H1 (cell line): ENCODE measurements around the gene NUBPL. TPM values are rescaled to one million over a fixed set of nuclear protein-coding genes. Genes with fewer than 3 reads are reported as not detected.

Experiments used
- CTCF ChIA-PET: fragments of 300-600 bp; sonication (Branson Sonifier 250); formaldehyde crosslinking; loops from one replicate; lab custom pipeline; 2021; ENCODE audit not compliant: partially characterized antibody; lab: Charles Lee
- POLR2A ChIA-PET: fragments of 300-600 bp; sonication (Branson Sonifier 250); formaldehyde crosslinking; loops from one replicate; lab custom pipeline; 2021; ENCODE audit warnings: inconsistent platforms; ENCODE audit not compliant: partially characterized antibody; lab: Charles Lee
- DNase-seq, 2 experiments: peaks; one replicate each; pipeline versions ENCODE4 v3.0.0 to v3.0.0-alpha.2; 2010 to 2022; ENCODE audit warnings: low spot score in 2 of 2, low read depth in 1 of 2, mixed read lengths in 1 of 2
- FAIRE-seq: peaks from 2 replicates; lab custom pipeline; 2011; peaks lifted over from hg19 to GRCh38; lab: Jason Lieb, UNC
- H2AFZ ChIP-seq: 2 replicates; pipeline ENCODE4 v1.8.1; 2012; ENCODE audit warnings: low read length, inconsistent platforms
- H2AK5ac ChIP-seq: 2 replicates; pipeline ENCODE4 v1.6.1; 2013; ENCODE audit warnings: low read depth, low read length
- H2BK120ac ChIP-seq: replicated peaks from 2 replicates; pipeline ENCODE3; 2013; ENCODE audit warnings: low read depth, low read length, inconsistent platforms
- H2BK12ac ChIP-seq: 2 replicates; pipeline ENCODE4 v1.6.1; 2013; ENCODE audit warnings: low read depth, low read length
- H2BK15ac ChIP-seq: 2 replicates; pipeline ENCODE4 v1.6.1; 2013; ENCODE audit warnings: low read length
- H2BK20ac ChIP-seq: 2 replicates; pipeline ENCODE4 v1.6.1; 2013; ENCODE audit warnings: low read length
- H2BK5ac ChIP-seq: 2 replicates; pipeline ENCODE4 v1.6.1; 2013; ENCODE audit warnings: low read depth, low read length
- H3K14ac ChIP-seq: 2 replicates; pipeline ENCODE4 v1.6.1; 2013; ENCODE audit warnings: inconsistent platforms; ENCODE audit not compliant: insufficient read length
- H3K18ac ChIP-seq: 2 replicates; pipeline ENCODE4 v1.6.1; 2013; ENCODE audit warnings: low read length; ENCODE audit errors: extremely low read depth
- H3K23ac ChIP-seq: 2 replicates; pipeline ENCODE4 v1.6.1; 2013; ENCODE audit warnings: inconsistent platforms; ENCODE audit not compliant: insufficient read length
- H3K23me2 ChIP-seq: 2 replicates; pipeline ENCODE4 v1.6.1; 2013; ENCODE audit warnings: low read depth, low read length
- H3K27ac ChIP-seq: 2 replicates; pipeline ENCODE4 v1.6.1; 2011; ENCODE audit warnings: low read depth, low read length, inconsistent platforms
- H3K27me3 ChIP-seq, 4 experiments: replicated peaks in 1 of 4; 1 replicate in 1 of 4; 2 replicates in 3 of 4; pipeline versions ENCODE4 v1.6.1 to v1.8.1; 2011 to 2013; ENCODE audit warnings: low read length in 3 of 4, mild to moderate bottlenecking in 3 of 4, inconsistent platforms in 2 of 4, mixed read lengths in 2 of 4, moderate library complexity in 1 of 4; ENCODE audit not compliant: control insufficient read depth in 3 of 4, insufficient read depth in 3 of 4; ENCODE audit errors: extremely low read depth in 1 of 4
- H3K36me3 ChIP-seq, 4 experiments: 2 replicates each; pipeline versions ENCODE4 v1.6.1 to v1.8.1; 2011 to 2013; ENCODE audit warnings: mild to moderate bottlenecking in 4 of 4, low read length in 3 of 4, moderate library complexity in 2 of 4, control low read depth in 1 of 4, inconsistent platforms in 1 of 4; ENCODE audit not compliant: insufficient read depth in 4 of 4, control insufficient read depth in 2 of 4
- H3K4ac ChIP-seq: replicated peaks from 2 replicates; pipeline ENCODE3; 2013; ENCODE audit warnings: low read length, low read depth, mixed read lengths, inconsistent platforms; ENCODE audit not compliant: insufficient read length
- H3K4me1 ChIP-seq, 4 experiments: replicated peaks in 1 of 4; 1 replicate in 1 of 4; 2 replicates in 3 of 4; pipeline versions ENCODE4 v1.6.1 to v1.8.1; 2011 to 2013; ENCODE audit warnings: low read length in 3 of 4, inconsistent platforms in 2 of 4, mixed read lengths in 1 of 4; ENCODE audit not compliant: insufficient read depth in 4 of 4, control insufficient read depth in 3 of 4
- H3K4me2 ChIP-seq, 2 experiments: 2 replicates each; pipeline versions ENCODE4 v1.6.1 to v1.8.1; 2011 to 2013; ENCODE audit warnings: low read depth in 2 of 2, low read length in 2 of 2, control low read depth in 1 of 2, inconsistent platforms in 1 of 2, mild to moderate bottlenecking in 1 of 2; ENCODE audit not compliant: insufficient read depth in 1 of 2
- H3K4me3 ChIP-seq, 4 experiments: fragments of 200-600, 300-600 bp in 1 of 4; sonication (generic), shearing (Covaris generic), sonication (Bioruptor Twin) in 1 of 4; 2 replicates each; pipeline versions ENCODE4 v1.5.1 to v1.8.1; 2011 to 2016; ENCODE audit warnings: low read length in 4 of 4, low read depth in 3 of 4, control low read depth in 2 of 4, inconsistent platforms in 2 of 4, mild to moderate bottlenecking in 2 of 4, mixed read lengths in 1 of 4, moderate library complexity in 1 of 4; ENCODE audit not compliant: insufficient read depth in 2 of 4; ENCODE audit errors: extremely low read depth in 1 of 4
- H3K56ac ChIP-seq: replicated peaks from 2 replicates; pipeline ENCODE3; 2013; ENCODE audit warnings: low read depth, mild to moderate bottlenecking, mixed read lengths, low read length, inconsistent platforms; ENCODE audit not compliant: insufficient read length
- H3K79me1 ChIP-seq: 2 replicates; pipeline ENCODE4 v1.6.1; 2013; ENCODE audit warnings: low read depth, low read length, control low read depth
- H3K79me2 ChIP-seq, 2 experiments: 2 replicates each; pipeline versions ENCODE4 v1.6.1 to v1.8.1; 2012 to 2013; ENCODE audit warnings: low read length in 2 of 2, mild to moderate bottlenecking in 2 of 2, inconsistent platforms in 1 of 2; ENCODE audit not compliant: insufficient read depth in 2 of 2, control insufficient read depth in 1 of 2
- H3K9ac ChIP-seq, 4 experiments: replicated peaks in 1 of 4; 1 replicate in 1 of 4; 2 replicates in 3 of 4; pipeline versions ENCODE4 v1.6.1 to v1.8.1; 2011 to 2013; ENCODE audit warnings: low read depth in 3 of 4, low read length in 3 of 4, control low read depth in 2 of 4, mild to moderate bottlenecking in 2 of 4, moderate library complexity in 2 of 4, inconsistent platforms in 1 of 4; ENCODE audit errors: extremely low read depth in 1 of 4
- H3K9me3 ChIP-seq, 2 experiments: 2 replicates each; pipeline versions ENCODE4 v1.6.1 to v1.8.1; 2012 to 2013; ENCODE audit warnings: mild to moderate bottlenecking in 2 of 2, moderate library complexity in 2 of 2, control low read depth in 1 of 2, inconsistent platforms in 1 of 2, low read depth in 1 of 2, low read length in 1 of 2, mixed read lengths in 1 of 2; ENCODE audit not compliant: insufficient read depth in 2 of 2
- H4K20me1 ChIP-seq, 2 experiments: replicated peaks in 1 of 2; 2 replicates each; pipeline versions ENCODE3 to v1.8.1; 2011 to 2013; ENCODE audit warnings: inconsistent platforms in 2 of 2, low read length in 2 of 2, mild to moderate bottlenecking in 1 of 2; ENCODE audit not compliant: insufficient read depth in 2 of 2, control insufficient read depth in 1 of 2
- H4K5ac ChIP-seq: 2 replicates; pipeline ENCODE4 v1.6.1; 2013; ENCODE audit warnings: low read length, low read depth, mixed read lengths, inconsistent platforms; ENCODE audit not compliant: insufficient read length
- H4K8ac ChIP-seq: 2 replicates; pipeline ENCODE4 v1.8.0; 2013; ENCODE audit warnings: mild to moderate bottlenecking, moderate library complexity, low read length, inconsistent platforms; ENCODE audit not compliant: insufficient read depth; ENCODE audit errors: extremely low read depth
- H4K91ac ChIP-seq: replicated peaks from 2 replicates; pipeline ENCODE3; 2013; ENCODE audit warnings: low read length, mixed read lengths, inconsistent platforms; ENCODE audit not compliant: insufficient read length
- ATF3 ChIP-seq: IDR thresholded peaks from 2 replicates; pipeline ENCODE4 v1.6.1; 2011; ENCODE audit warnings: low read depth, mild to moderate bottlenecking, low read length; ENCODE audit not compliant: insufficient read depth
- CBX5 ChIP-seq: fragments of 300-800, 300-1000 bp; sonication (generic); IDR thresholded peaks from 2 replicates; pipeline ENCODE4 v1.7.1; 2016; ENCODE audit warnings: antibody characterized with exemption, low read length, low read depth
- HDAC2 ChIP-seq, 2 experiments: fragments of 300-600 bp in 1 of 2; sonication (generic) in 1 of 2; IDR thresholded peaks; 2 replicates each; pipeline ENCODE4 v1.6.1; 2011 to 2012; ENCODE audit warnings: low read depth in 2 of 2, low read length in 2 of 2, mild to moderate bottlenecking in 2 of 2, moderate library complexity in 2 of 2, borderline replicate concordance in 1 of 2, inconsistent platforms in 1 of 2
- WGBS, 2 experiments: shearing (Covaris generic) in 1 of 2; methylation state at CpG; one replicate each; pipeline versions ENCODE4 v1.1.6 to v1.1.7; 2013 to 2015; ENCODE audit warnings: low lambda C conversion rate in 2 of 2, mixed read lengths in 2 of 2, inconsistent platforms in 1 of 2, low coverage in 1 of 2, missing lambda C conversion rate in 1 of 2; ENCODE audit not compliant: insufficient replicate concordance in 2 of 2, insufficient coverage in 1 of 2, insufficient read length in 1 of 2; ENCODE audit errors: extremely low coverage in 1 of 2, missing lambda C conversion rate in 1 of 2; 5-methylcytosine and 5-hydroxymethylcytosine counted together
- polyA plus RNA-seq, 7 experiments: library from polyadenylated mRNA; depleted of rRNA in 3 of 7; stranded (reverse) in 5 of 7; unstranded in 2 of 7; fragments of >200 nt in 5 of 7; fragments of 200-250 nt in 2 of 7; gene quantifications; 1 replicate in 5 of 7; 2 replicates in 1 of 7; 4 replicates in 1 of 7; pipeline versions ENCODE4 v1.2.1 to v1.2.3, GENCODE V29; 2011 to 2013; ENCODE audit warnings: missing spikeins in 2 of 7, mixed read lengths in 2 of 7
- total RNA-seq: library from RNA; stranded (reverse); fragmentation: NEBNext Ultra II Directional; extraction: Animal tissue kit (Norgen Biotek cat#: 25700); gene quantifications from 2 replicates; pipeline ENCODE4 v1.2.1, GENCODE V29; 2021

The NUBPL gene
- total and polyA plus RNA-seq, 2 of the 8 experiments (the other 6 are each of a cell fraction or from before 2014, with no cell fraction given) = 1.6 to 6.8 TPM

- no peaks in the 10 kb centered on the region for H3K79me1 ChIP-seq
Measured at GRCh38 chr14:31660728-31661127, 99.5 kb downstream of the NUBPL start.

More at GRCh38 chr14:31660728-31661127, 99.5 kb downstream of the NUBPL start:
- ChIA-PET CTCF (interaction anchor here (1.0 kb wide), 1 partner anchor 594 kb away, joined by 3 read pairs; no protein-coding TSS in a partner anchor), POLR2A (no interaction called here)
- TF ChIP-seq HDAC2 (IDR thresholded peaks at IDR 0.05; ENCODE audit: borderline replicate concordance in 1 of 2, low read depth in 2 of 2, low read length in 2 of 2) = no peak
- TF ChIP-seq ATF3 = no peak
- no peak for TF ChIP-seq CBX5
- Histone ChIP-seq H3K4me3 (no peak overlapping the region), H4K20me1 (no peaks in the 10 kb centered on the region), H2AFZ (no peak overlapping the region), H4K8ac (no peak overlapping the region), H3K9me3 (peaks cover 6 to 8% of the 10 kb centered on the region in 2 experiments; a peak in 2 of 4 replicates), H3K23me2 (no peaks in the 10 kb centered on the region), H3K79me2 (no peaks in the 10 kb centered on the region), H3K27ac (no peak overlapping the region), H3K23ac (no peak overlapping the region), H4K91ac (no peak overlapping the region), H2BK5ac (no peak overlapping the region), H3K4me2 (no peak overlapping the region), H2BK15ac (no peak overlapping the region), H3K4ac (no peak overlapping the region), H3K4me1 (no peaks in the 10 kb centered on the region), H3K27me3 (no peaks in the 10 kb centered on the region), H2BK20ac (no peak overlapping the region), H3K56ac (no peak overlapping the region), H2AK5ac (no peak overlapping the region), H3K9ac (no peak overlapping the region), H3K18ac (no peak overlapping the region), H3K14ac (no peak overlapping the region), H2BK120ac (no peak overlapping the region), H2BK12ac (no peak overlapping the region), H4K5ac (no peak overlapping the region), H3K36me3 (no peaks in the 10 kb centered on the region)
- FAIRE-seq = no peak
- 77% methylated on average over 1 of the region's 1 CpG; no CpG with 5 or more reads in 1 of the 2 experiments for whole genome bisulfite sequencing, 2 experiments
- no peak for DNase-seq
